Hematopoietic multipotent progenitor cell treated with erythropoietin and hydrocortisone succinate and interleukin-3 and kit ligand, for 4 days (in vitro differentiated cells): Measurements from ENCODE around the gene SERP2.
"Not testable (repeated sequence)": the region's sequence is repeated elsewhere in the genome, so short reads cannot be mapped to it uniquely, and the experiment has no call there.

Source experiments
- DNase-seq: peaks from one replicate; pipeline ENCODE4 v3.0.0-alpha.2; 2015

SERP2 gene

DNA sequence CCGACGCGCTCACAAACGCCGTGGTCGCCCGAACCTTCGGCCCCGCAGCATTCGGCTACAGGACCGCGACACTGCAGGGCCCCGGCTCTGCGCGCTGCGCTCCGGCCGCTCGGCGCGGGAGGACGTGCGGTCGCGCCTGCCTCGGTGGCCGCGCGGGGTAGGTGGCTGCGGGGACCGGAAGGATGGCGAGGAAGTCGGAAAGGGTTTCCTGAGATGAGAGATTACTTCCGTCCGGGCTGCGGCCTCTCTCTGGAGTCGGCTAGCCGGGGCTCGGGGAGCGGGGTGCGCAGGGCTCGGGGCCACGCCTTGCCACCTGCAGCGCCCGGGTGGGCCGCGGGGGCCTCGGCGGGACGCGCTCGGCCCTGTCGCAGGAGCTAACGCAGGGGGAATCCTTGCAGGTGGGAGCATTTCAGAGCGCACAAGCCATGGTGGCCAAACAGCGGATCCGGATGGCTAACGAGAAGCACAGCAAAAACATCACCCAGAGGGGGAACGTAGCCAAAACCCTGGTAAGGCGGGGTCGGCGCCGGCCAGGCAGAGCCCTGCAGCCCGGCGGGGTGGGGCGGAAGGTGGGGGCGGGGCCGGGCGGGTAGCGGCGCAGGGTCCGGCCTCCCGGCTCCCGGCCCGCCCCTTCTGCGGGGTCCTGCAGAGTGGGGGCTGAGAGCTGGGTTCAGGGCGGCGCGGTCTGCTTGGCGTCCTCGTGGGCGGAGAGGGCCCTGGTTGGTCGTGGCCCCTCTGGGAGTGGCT, at the start of gene SERP2:
TSS of gene SERP2 (plus strand) at position 224 of the 747 bp plus-strand sequence. CDS start at position 426, 202 bp downstream.
- peak; percentile 62 for DNase-seq

- no peak for DNase-seq
These were observed 46.7 kb upstream of the SERP2 start for GRCh38 chr13:44326961-44327360.

- DNase-seq: not testable (repeated sequence)
These were observed 44.6 kb upstream of the SERP2 start for GRCh38 chr13:44329041-44329440.

DNA sequence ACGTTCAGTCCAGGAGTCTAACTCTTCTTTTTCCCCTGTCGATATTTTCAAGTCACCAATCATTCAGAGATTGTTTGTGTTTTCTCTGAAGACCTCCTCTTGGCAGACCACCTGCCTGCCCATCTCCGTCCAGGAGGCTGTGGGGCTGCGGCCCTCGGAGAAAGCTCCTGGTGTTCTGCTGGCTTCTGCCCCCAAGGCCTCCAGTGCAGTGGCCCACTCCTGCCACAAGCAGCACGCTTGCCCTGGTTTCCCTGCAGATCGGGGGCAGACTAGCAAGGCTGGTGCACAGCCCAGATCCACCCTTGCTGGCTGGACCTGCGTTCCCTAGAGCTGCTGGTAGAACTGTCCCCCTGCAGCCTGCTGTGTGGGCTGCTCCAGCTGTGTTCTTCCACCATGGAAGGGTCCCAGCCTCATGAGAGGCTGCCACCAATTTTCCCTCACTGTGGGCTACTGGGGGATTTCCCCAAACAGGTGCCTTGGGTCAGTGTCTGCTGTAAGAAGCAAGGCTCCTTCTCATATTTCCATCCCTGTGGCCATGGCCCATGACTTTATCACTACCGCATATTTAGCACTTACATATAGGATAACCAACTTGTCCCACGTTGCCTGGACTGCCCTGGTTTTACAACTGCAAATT, 43.6 kb upstream of the SERP2 start:
- no peak for DNase-seq

- DNase-seq: no peak
These were observed 42.2 kb upstream of the SERP2 start for GRCh38 chr13:44331446-44331845.

- peak; percentile 75 for DNase-seq
These were observed 41.4 kb upstream of the SERP2 start for GRCh38 chr13:44331912-44332851.

DNA sequence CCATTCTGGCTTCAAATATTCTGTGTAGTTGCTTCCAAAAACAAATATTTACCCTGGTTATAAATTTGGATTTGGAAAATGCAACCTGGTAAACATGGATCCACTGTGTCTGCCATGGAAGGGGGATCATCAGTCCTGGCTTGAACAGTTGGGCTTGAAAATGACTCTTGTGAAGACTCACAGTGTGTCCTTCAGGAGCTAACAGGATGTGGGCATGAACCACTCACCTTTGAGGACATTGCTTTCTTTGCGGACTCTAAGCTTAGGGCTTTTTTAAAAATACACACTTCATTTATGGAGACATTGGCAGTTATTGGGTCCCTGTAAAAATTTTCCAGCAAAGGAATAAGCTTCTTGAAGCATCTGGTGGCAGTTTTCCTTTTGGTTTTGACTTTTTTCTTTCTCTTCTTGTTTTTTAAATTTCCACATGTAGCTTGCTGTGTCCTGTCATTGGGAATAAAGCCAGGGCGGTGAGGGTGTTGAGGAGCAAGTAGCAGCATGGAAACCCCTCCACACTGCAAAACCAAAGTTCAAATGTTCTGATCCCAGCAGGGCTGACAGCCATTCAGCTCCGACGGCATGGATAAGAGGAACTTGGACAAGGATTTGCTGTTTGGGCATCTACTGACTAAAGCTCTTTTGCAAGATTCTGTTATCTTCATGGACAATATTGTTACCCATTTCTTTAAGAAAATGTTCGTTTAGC, 39.5 kb upstream of the SERP2 start:
- DNase-seq: no peak

- peak; percentile 77 for DNase-seq
These were observed 38.9 kb upstream of the SERP2 start for GRCh38 chr13:44334751-44335150.

- peak; percentile 29 for DNase-seq
These were observed 36.7 kb upstream of the SERP2 start for GRCh38 chr13:44336934-44337333.

DNA sequence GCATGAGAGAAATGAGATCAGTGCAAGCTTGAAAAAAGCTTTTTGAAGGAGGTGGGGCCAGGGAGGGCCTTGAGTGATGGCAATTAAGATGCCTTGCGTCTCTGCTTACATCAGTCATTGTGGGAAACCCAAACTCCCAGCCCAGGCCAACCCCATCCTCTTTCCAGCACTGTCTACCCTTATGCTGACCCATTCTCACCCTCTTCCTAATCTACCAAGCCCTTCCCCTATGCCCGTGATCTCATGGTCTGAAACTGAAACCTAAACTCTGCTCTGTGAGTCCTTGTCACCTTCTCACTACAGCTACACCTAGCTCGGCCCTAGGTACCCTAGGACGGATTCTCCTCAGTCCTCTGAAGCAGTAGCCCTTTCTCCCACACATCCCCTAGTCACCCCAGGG, 36.0 kb upstream of the SERP2 start:
- no peak for DNase-seq

GRCh38 chr13:44340508-44340907, 33.1 kb upstream of the SERP2 start:
- no peak for DNase-seq

DNA sequence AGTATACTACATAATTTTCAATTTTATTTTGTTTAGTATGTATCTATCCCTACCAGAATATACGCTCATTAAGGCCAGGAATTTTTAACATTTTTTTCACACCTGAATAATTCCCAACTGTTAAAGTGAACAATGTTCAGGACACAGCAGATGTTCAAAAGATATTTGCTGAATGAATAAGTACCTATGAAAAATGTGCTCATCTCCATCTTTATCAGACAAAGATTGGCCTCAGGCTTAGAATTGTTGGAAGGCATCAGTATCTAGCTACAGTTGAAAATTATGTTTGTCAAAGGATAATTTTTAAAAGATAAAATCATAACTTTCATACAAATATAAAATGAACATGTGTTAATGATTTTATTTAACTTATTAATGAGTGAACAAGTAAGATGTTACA, 30.9 kb upstream of the SERP2 start:
- DNase-seq: no peak

DNA sequence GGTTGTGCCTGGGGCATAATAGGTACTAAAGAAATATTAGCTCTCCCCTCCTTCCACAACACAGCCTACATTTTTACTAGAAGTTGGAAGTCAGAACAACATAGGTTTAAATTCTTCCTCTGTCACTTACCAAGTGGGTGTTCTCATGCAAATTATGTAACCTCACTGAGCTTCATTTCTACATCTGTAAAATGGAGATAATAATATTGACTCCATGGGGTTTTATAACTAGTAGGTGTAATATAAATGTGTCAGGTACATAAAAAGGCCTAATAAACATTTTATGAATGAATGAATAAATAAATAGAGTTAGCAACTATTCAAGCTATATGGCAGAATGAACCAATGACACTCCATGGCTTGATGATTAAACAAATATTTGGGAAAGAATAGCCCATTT, 27.1 kb upstream of the SERP2 start:
- no peak for DNase-seq

DNA sequence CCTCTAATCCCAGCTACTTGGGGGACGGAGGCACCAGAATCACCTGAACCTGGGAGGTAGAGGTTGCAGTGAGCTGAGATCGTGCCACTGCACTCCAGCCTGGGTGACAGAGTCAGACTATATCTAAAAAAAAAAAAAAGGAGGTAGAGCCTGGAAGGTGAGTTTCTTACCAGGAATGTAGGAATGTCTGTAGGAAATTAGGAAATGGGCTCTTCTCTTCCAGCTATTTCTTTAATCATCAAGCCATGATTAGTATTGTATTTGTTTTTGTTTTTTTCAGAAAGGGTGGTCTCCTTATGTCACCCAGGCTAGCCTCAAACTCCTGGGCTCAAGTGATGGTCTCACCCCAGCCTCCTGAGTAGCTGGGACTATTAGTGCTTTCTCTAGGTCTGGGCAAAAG, 26.3 kb upstream of the SERP2 start:
- no peak for DNase-seq

- DNase-seq: no peak
These were observed 25.7 kb upstream of the SERP2 start for GRCh38 chr13:44347949-44348348.

DNA sequence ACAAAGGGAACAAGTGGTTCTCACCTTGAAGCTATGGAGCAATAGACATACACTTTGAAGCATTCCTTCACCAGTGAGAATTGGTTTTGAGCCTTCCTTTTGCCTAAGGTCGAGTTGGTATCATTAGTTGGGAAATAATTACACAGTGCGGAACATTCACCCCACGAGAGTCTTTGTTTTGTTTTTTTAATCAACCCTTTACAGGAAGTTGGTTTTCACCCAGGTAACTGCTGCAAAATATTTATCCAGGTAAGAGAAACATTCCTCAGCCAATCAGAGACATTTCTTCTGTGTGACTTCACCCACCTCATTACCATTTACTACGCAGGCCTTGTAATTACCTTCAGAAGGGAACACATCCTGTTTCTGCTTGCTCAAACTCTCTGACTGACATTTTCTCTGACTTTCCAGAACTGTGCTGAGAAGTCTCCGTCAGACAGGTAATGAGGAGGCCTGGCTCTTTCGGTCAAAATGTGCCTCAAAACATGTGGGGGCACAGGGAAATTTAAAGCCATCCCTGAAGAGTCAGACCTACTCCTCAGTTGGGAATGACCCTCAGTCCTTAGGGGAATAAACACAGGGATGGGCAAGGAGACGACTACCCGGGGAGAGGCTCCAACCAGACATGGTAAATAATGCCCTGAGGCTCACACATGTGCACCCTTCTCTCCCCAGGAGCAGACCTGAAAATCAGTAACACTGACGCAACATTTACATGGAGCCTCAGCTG, 22.7 kb upstream of the SERP2 start:
- no peak for DNase-seq

DNA sequence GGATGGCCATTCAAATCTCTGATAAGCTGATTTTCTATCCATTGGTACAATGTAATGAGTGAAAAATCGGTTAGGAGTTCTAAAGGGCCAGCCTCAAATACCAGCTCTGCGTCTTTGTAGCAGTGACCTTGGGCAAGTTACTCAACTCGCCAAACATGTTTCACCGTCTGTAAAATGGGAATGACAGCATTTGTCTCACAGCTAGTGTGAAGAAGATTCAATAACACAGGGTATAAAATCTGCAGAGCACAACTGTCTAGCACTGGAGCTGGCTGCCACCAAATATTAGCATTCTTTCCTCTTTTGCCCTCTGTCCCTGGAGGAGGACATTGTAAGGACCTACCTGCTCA, 22.1 kb upstream of the SERP2 start:
- no peak for DNase-seq

DNA sequence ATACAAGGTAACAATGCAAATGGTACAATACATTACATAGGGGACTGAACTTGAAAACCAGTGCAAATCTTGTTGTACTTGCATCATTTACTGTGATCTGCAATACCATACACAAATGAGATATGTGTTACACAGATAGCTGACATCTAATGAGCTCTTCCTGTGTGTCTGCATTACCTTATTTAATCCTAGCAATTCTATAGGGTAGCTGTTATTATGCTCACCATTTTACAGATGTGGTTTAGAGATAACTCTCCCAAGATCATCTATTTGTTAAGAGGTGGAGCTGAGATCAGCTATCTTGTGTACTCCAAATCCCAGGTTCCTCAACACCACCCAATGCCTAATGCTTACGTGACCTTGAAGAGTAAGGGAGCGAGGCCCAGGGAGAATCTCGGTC, 21.4 kb upstream of the SERP2 start:
- DNase-seq: peak; percentile 49

DNA sequence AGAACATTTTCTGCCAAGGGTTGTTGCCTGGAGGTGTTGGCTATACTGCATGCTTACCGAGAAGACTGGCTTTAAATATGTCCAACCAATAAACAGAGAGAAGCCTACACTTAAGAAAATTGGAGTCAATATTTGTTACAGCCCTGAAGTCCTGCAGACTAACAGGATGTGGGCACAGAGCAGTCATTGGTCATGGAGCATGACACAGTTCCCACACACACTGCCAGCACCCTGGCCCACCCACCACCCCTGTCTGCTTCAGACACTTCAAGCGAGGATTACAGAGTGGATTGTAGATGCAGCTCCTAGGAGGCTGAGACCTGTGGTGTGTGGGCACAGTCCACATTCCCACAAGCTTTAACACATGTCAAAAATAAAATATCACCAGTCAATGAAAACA, 21.0 kb upstream of the SERP2 start:
- DNase-seq: no peak

- no peak for DNase-seq
These were observed 19.3 kb upstream of the SERP2 start for GRCh38 chr13:44354331-44354730.

DNA sequence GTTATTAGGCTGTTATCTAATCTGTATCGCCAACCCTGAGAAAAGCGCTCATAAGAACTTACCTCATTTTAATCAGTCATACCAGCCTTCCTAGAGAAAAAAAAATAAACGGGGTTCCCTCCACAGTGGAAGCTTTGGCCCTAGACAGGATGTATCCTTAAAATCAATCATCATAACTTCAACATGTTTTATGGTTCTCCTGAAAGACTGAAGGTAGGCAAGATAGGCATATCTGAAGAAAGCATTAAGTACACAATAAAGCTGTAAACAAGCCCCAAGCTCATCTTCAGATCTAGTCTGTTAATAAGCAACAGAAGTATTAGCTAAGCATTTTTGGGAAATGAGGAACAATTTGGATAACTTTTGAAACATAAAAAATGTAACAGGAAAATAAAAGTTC, 18.7 kb upstream of the SERP2 start:
- DNase-seq: peak; percentile 47

DNA sequence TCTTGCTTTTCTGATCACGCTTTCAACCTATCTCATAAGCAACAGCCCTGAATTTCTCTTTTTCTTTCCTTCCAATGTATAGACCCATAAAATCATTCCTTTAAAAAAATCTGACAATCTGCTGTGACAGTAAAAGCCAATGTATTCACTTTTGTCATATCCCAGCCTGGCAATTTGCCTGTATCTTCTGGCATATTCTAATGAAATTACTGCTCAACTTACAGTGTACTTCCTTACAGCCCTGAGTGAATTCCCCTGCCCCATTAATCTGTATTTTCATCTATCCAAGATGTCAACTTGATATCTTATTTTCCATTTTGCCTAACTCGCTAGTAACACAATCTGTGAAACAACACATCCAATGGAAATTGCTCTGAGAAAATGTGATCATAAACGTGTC, 18.0 kb upstream of the SERP2 start:
- no peak for DNase-seq
